Mucosa of descending colon (tissue), 3 donors: ENCODE data around the gene CDK19. TPM values are rescaled to one million over a fixed set of nuclear protein-coding genes. Genes with fewer than 3 reads are reported as not detected.
"Not testable (repeated sequence)": the region's sequence is repeated elsewhere in the genome, so short reads cannot be mapped to it uniquely, and the experiment has no call there.

Source experiments
- ATAC-seq: fragments of 200-7000 bp; cut with Tn5 transposase; one replicate; pipeline ENCODE4 v1.9.1; 2020; ENCODE audit warnings: mild to moderate bottlenecking, moderate library complexity
- DNase-seq, 3 donors: peaks; one replicate each; pipeline ENCODE4 v3.0.0-alpha.2; 2020
- H3K36me3 ChIP-seq: fragments of 200-600 bp; one replicate; pipeline ENCODE4 v1.8.0; 2021; ENCODE audit warnings: low read depth, mild to moderate bottlenecking
- H3K4me1 ChIP-seq: fragments of 200-600 bp; one replicate; pipeline ENCODE4 v1.8.0; 2021; ENCODE audit warnings: low read depth, mild to moderate bottlenecking
- H3K4me3 ChIP-seq: fragments of 200-600 bp; one replicate; pipeline ENCODE4 v1.8.0; 2021; ENCODE audit warnings: mild to moderate bottlenecking
- H3K9me3 ChIP-seq: fragments of 200-600 bp; one replicate; pipeline ENCODE4 v1.8.0; 2021; ENCODE audit warnings: mild to moderate bottlenecking
- intact Hi-C, 2 donors: fragments of 100-400 bp; cut with DNase I in 1 of 2; cut with micrococcal nuclease in 1 of 2; formaldehyde crosslinking; loops; one replicate each; pipeline versions ENCODE4 v1.11.0 to v1.11.1; 2022; cut with DNase I, micrococcal nuclease
- total RNA-seq, 3 donors: library from RNA; stranded (reverse); fragmentation: NEBNext Ultra II Directional in 2 of 3; extraction: Animal tissue kit (Norgen Biotek cat#: 25700) in 2 of 3; gene quantifications; one replicate each; pipeline versions ENCODE4 v1.2.1 to v1.2.4, GENCODE V29; 2021 to 2023
- TF ChIP-seq, protein P1 (sequence below): fragments of 200-600 bp; IDR thresholded peaks from one replicate; pipeline ENCODE4 v1.8.0; 2022; ENCODE audit warnings: antibody characterized with exemption, mild to moderate bottlenecking
- donor health status: DM: no; HTN: no; CAD: no; lungs with moderate emphysema.
- donor health status: DM: no; HTN: no; CAD: no.
- donor health status: DM: no; HTN: yes; CAD: no.

CDK19 gene
- total RNA-seq, 3 donors from 2014 or later: 24.3 to 34.3 (median 27.7) TPM

DNA sequence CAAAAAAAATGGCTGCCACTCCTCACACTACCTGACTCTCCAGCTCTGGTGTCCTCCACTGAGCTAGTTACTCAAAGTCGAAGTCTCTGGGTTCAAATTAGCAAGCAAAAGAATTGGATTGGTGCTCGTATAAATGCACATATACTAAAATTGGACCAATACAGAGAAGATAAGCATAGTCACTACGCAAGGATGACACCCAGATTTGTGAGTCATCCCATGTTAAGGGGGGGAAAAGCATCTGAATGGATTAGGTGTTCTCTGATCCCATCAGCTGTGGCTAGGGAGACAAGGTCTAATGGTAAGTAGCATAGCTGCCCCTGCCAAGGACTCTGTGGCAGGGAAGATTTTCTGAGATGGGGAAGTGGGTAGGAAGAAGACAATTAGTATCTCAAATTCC, 41.0 kb upstream of the CDK19 start:
- DNase-seq (no peak), ATAC-seq (no peak)
- TF ChIP-seq, protein P1, sequence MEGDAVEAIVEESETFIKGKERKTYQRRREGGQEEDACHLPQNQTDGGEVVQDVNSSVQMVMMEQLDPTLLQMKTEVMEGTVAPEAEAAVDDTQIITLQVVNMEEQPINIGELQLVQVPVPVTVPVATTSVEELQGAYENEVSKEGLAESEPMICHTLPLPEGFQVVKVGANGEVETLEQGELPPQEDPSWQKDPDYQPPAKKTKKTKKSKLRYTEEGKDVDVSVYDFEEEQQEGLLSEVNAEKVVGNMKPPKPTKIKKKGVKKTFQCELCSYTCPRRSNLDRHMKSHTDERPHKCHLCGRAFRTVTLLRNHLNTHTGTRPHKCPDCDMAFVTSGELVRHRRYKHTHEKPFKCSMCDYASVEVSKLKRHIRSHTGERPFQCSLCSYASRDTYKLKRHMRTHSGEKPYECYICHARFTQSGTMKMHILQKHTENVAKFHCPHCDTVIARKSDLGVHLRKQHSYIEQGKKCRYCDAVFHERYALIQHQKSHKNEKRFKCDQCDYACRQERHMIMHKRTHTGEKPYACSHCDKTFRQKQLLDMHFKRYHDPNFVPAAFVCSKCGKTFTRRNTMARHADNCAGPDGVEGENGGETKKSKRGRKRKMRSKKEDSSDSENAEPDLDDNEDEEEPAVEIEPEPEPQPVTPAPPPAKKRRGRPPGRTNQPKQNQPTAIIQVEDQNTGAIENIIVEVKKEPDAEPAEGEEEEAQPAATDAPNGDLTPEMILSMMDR: no peak
- no peaks in the 10 kb centered on the region for H3K4me1 ChIP-seq
- intact Hi-C loops: no loop called here
- no peaks in the 10 kb centered on the region for H3K36me3 ChIP-seq
- H3K4me3 ChIP-seq: no peak overlapping the region
- H3K9me3 ChIP-seq: no peaks in the 10 kb centered on the region

DNA sequence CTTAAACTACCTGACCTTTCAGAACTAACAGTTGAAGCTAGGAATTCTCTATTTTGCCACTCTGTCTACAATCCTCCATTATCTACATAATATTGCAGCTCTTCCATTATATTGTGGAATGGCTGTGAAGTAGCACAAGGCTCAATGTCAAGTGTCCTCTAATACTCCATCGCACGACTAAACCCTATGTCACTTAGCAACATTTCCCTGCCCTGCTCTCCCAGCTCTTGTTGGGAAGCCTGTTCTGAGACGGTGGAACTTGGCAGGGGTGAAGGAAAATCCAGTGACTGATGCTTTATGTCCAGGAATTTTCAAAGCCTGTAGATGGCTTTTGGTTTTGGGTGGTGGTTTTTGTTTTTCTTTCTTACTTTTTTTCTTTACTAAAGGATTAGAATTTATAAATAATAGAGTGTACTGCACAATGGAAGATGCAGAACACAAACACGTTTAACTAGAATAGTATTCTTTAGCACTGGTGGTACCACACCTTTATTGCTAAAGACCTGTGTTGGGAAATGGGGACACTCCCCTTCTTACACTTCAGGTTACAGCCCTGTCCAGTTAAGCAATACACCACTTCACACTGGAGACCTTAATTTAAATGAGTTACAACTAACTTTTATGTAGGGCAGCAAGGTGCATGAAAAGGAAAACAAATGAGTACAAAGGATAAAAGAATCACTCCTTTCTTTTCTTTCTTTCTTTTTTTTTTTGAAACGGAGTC, 38.6 kb upstream of the CDK19 start:
- Histone ChIP-seq H3K4me1 (no peaks in the 10 kb centered on the region), H3K4me3 (no peak overlapping the region), H3K9me3 (no peaks in the 10 kb centered on the region), H3K36me3 (no peaks in the 10 kb centered on the region)
- TF ChIP-seq, protein P1: no peak
- DNase-seq (no peak), ATAC-seq (peak; percentile 74)
- intact Hi-C loops: no loop called here

DNA sequence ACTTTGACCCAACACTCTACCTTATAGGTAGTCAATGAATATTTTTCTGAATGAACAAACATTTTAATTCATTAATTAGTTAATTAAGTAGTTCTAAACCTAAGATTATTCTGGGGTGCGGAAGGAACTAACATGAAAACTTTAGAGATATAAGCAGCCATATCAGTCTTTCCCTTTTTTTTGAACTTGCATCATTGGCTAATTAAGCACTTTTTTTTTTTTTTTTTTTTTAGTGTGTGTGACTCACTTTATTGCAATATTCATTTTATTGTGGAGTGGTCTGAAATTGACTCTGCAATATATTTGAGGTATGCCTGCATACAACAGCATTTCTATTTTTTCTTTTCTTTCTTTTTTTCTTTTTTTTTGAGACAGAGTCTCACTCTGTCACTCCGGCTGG, 37.5 kb upstream of the CDK19 start:
- DNase-seq (no peak), ATAC-seq (no peak)

DNA sequence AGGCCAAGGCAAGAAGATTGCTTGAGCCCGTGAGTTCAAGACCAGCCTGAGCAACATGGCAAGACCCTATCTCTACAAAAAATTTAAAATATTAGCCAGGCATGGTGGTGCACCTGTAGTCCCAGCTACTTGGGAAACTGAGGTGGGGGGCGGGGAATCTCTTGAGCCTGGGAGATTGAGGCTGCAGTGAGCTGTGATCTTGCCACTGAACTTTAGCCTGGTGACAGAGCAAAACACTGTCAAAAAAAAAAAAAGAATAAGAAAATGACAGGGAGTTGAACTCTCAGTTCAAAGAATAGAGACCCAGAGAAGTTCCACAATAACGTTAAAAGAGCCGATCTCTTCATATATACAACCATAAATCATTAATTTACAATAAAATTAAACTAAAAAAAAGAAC, 34.5 kb upstream of the CDK19 start:
- TF ChIP-seq, protein P1: no peak
- DNase-seq: no peak
- H3K9me3 ChIP-seq: no peaks in the 10 kb centered on the region
- intact Hi-C loops: no loop called here
- H3K4me3 ChIP-seq: no peak overlapping the region
- no peaks in the 10 kb centered on the region for H3K36me3 ChIP-seq
- ATAC-seq: no peak
- H3K4me1 ChIP-seq: no peaks in the 10 kb centered on the region

More for the DNA sequence above, 37.5 kb upstream of the CDK19 start:
- no peak overlapping the region for H3K4me3 ChIP-seq
- no peaks in the 10 kb centered on the region for H3K9me3 ChIP-seq
- TF ChIP-seq, protein P1: no peak
- H3K36me3 ChIP-seq: no peaks in the 10 kb centered on the region
- intact Hi-C loops: no loop called here
- H3K4me1 ChIP-seq: no peaks in the 10 kb centered on the region

DNA sequence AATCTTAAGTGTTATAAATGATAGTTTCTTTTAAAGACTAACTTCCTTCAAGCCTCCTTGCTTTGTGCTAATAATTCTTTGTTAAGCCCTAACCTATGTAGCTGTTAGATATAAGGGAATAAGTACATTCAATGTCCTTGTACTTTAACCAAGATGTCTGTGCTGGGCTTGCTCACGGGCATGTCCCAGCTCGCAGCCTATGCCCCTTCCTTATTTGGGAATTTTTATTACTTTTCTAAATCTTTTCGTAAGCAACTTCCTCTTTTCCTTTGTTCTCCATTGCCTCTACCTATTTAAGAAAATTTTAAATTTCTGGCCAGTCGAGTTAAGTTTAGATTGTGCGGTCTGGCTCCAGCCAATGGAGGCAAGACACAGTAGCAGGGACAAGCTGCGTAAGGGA, 26.0 kb upstream of the CDK19 start:
- intact Hi-C loops: no loop called here
- no peak for DNase-seq
- TF ChIP-seq, protein P1: no peak
- Histone ChIP-seq H3K4me1 (no peaks in the 10 kb centered on the region), H3K9me3 (no peaks in the 10 kb centered on the region), H3K36me3 (no peaks in the 10 kb centered on the region), H3K4me3 (no peak overlapping the region)
- ATAC-seq: no peak

DNA sequence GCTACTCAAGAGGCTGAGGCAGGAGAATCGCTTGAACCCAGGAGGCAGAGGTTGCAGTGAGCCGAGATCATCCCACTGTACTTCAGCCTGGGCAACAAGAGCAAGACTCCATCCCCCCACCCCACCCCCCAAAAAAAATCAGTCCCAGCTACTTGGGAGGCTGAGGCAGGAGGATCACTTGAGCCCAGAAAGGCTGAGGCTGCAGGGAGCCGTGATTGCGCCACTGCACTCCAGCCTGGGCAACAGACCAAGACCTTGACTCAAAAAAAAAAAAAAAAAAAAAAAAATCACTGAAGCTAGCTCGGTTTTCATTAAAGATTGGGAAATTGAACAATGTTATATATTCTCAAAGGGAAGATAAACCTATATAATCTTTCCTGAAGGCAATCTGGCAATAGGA, 20.5 kb upstream of the CDK19 start:
- H3K4me1 ChIP-seq, DNase-seq, ATAC-seq, H3K36me3 ChIP-seq, H3K9me3 ChIP-seq, H3K4me3 ChIP-seq, intact Hi-C loops: not testable (repeated sequence)
